Glomerular endothelial cell (primary cell): ENCODE data around the gene NUP214. TPM values are rescaled to one million over a fixed set of nuclear protein-coding genes. Genes with fewer than 3 reads are reported as not detected.
A peak's percentile ranks its signal among the peaks of the same experiment; 100 is the strongest.
"Not testable (repeated sequence)": the region's sequence is repeated elsewhere in the genome, so short reads cannot be mapped to it uniquely, and the experiment has no call there.

Source experiments
- DNase-seq: peaks from one replicate; pipeline ENCODE4 v3.0.0-alpha.2; 2011; ENCODE audit warnings: low read depth, low spot score; ENCODE audit errors: extremely low read depth
- total RNA-seq: library from RNA; depleted of rRNA; stranded (reverse); fragments of >200 nt; gene quantifications from 2 replicates; pipeline ENCODE4 v1.2.3, GENCODE V29; 2015

NUP214 gene
- total RNA-seq, 1 donor from 2014 or later = 36.9 TPM

- DNase-seq = not testable (repeated sequence)
Measured at GRCh38 chr9:131115360-131115742, 10.0 kb upstream of the NUP214 start.

GRCh38 chr9:131116281-131117120 lies 8.9 kb upstream of the NUP214 start:
- DNase-seq = peak; percentile 54

- DNase-seq = peak; percentile 48
Measured at GRCh38 chr9:131117121-131117761, 8.1 kb upstream of the NUP214 start.

GRCh38 chr9:131117762-131118145 lies 7.6 kb upstream of the NUP214 start:
- DNase-seq = no peak

DNA sequence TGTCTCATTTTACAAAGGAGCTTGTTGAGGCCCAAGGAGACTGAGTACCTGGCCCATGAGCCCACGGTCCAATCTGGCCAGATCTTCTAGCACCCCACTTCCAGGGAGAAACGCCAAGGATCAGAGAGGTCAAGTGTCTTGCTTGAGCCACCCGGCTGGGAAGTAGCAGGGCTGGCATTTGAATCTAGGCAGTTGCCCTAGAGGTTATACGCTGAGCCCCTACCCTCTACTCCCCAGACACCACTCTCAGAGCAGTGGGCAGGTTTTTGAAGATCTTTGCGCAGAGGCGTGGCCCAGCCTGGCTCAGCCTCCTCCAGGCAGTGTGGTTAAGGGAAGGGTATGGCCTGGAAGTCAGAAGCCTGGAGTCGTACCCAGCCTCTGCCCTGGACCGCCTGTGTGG lies 5.8 kb upstream of the NUP214 start:
- DNase-seq = no peak

GRCh38 chr9:131120620-131121228 lies 4.7 kb upstream of the NUP214 start:
- DNase-seq = no peak

DNA sequence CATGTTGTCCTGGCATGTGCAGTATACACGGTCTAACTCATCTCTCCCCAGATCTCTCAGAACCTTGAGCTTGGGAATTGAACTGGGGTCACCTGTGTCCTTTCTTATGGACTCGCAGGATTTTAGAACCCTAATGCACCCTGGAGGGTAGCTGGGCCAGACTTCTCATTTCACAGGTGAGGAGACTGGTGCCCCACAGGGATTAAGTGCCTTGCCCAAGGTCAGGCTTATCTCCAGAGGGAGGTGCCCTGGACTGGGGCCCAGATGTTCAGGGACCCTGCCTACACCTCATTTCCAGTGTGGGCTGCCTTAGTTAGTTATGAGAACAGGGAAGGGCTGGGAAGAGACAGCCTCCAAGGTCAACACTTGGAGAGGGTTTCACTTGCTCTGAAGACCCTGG lies 4.0 kb upstream of the NUP214 start:
- no peak for DNase-seq

GRCh38 chr9:131122158-131122557 lies 3.2 kb upstream of the NUP214 start:
- DNase-seq = no peak

GRCh38 chr9:131125038-131125287 lies 423 bp upstream of the NUP214 start:
- DNase-seq = no peak

DNA sequence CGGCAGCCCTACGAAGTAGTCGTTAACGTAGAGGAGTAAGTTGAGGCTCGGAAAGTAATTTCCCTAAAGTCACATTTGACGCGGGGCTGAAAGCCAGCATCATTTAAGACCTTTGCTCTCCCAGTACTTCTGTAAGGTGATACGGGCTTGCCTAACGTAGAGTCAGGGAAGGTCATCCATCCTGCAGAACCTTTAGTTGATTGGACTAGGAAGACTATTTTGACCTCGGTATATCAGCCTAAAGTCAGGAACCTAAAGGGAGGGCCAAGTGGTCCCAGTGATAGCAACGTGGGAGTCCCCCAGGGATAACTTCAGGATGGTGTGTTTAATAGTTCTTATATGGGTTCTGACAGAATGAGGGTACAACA lies 657 bp downstream of the NUP214 start:
- no peak for DNase-seq

GRCh38 chr9:131129183-131129582 lies 3.8 kb downstream of the NUP214 start:
- no peak for DNase-seq

DNA sequence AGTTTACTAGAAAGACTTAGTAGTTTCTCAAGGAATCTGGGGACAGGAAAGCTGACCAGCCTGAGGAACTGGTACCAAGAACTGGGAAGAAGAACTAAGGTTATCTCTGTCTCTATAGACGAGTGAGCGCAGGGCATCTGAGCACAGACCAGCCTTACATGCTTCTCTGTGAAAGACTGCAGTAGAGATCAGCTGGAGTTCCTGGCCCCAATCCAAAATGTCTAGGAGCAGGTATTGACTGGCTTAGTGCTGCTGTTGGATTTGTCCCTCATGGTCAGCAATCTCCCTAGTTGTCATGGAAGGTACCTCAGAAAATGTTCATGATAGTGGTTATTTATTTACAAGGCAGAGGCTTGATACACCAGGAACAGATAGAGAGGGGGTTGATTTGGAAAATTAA lies 13.3 kb downstream of the NUP214 start:
- no peak for DNase-seq

DNA sequence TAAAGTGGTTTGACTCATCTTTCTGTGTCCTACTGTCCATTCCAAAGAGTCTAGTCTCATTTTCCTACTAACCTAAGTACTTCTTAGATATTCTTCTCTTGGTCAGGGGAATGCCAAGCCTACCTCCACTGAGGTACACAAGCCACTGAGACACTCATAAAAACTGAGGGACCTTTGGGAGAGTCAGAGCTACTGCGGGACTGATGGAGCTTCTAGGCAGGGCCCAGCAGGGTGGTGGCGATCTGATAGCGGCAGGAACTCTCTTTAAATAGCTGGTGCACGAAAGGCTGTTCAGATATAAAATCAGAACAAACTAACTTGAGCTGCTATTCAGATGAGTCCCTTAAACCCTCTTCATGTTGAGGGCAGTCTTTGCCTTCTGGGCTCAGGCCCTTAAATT lies 14.7 kb downstream of the NUP214 start:
- DNase-seq = no peak

DNA sequence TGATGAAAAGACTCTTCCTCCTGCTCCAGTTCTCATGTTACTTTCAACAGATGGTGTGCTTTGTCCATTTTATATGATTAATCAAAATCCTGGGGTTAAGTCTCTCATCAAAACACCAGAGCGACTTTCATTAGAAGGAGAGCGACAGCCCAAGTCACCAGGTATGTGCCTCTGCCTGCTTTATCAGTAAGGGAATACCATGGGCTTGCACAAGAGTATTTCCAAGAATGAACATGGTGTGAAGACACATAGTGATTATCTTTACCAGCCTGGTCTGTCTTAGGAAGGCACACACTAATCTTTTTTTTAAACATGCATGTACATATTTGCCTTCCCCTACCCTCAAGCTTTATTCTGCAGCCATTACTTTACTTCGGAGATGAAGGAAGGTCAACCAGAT lies 15.2 kb downstream of the NUP214 start:
- no peak for DNase-seq

- no peak for DNase-seq
Measured at GRCh38 chr9:131142160-131142559, 16.8 kb downstream of the NUP214 start.

GRCh38 chr9:131144201-131144600 lies 18.8 kb downstream of the NUP214 start:
- DNase-seq = no peak

GRCh38 chr9:131145245-131145644 lies 19.9 kb downstream of the NUP214 start:
- no peak for DNase-seq

DNA sequence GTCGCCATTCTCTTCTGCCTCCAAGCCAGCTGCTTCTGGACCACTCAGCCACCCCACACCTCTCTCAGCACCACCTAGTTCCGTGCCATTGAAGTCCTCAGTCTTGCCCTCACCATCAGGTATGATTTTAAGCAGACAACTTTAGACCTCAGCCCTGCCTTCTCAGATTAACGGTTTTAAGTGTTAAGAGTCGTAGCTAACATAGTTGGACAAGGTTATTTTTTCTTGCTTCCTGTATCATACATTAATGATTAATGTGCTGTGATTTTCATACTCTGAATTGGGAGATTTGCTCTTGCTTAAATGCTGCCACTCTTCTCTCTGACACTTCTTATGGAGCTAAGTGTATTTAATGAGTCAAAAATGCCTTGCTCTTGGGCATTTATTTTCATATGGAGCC lies 20.8 kb downstream of the NUP214 start:
- DNase-seq = no peak

- no peak for DNase-seq
Measured at GRCh38 chr9:131148276-131148675, 22.9 kb downstream of the NUP214 start.

- DNase-seq = no peak
Measured at GRCh38 chr9:131148966-131149687, 23.7 kb downstream of the NUP214 start.

DNA sequence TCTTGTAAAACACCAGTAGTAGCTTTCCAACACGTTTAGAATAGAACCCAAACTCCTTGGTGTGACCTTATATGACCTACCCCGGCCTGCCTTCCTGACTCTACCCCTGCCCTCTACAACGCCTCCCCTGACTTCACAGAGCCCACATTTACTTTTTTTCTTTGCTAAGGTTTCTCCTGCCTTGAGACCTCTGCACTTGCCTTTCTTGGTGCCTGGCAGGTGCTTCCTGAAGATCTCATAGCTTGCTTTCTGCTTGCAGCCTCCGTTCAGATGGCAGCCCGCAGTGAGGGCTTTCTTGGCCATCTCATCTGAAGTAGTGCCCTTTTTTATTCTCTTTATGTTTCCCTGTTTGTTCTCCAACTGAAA lies 24.3 kb downstream of the NUP214 start:
- DNase-seq = no peak

DNA sequence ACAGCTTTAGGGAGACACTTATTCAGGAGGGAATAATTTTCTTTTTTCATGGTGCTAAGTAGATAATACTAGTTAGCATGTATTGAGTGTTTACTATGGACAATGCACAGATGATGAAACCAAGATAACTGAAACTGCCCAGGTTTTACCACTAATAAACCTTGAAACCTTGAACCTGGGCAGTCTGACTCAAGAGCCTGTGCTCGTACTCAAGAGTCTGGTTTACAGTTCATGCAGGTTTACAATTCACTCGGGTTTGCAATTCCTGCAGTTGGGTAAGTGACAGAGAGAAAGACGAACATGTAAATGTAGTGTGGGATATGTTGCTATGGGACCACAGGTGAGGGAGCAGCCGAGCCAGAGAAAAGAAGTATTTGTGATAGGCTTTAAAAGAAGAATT lies 28.2 kb downstream of the NUP214 start:
- no peak for DNase-seq
